ENCODE data around the gene DCAKD.
"Not testable (repeated sequence)": the region's sequence is repeated elsewhere in the genome, so short reads cannot be mapped to it uniquely, and the experiment has no call there.

The DCAKD gene

DNA sequence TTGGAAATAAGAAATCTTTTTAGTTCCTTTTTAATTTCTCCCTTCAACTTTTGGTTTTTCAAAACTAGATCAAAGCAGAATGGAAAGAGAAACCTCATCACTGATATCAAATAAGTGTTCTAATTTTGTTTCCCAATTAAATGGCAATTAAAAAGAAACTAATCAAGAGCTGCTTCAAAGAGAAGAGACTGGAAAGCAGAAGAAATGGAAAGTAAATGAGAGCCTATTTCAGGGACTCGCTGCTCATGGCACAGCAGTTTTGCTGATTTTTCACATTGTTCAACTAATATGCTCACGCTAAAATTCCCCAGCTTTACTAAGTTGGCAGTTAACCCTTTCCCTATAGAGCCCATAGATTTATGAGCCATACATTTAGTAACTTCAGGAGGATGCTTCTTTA, 16.2 kb upstream of the DCAKD start:
- H3K36me3 ChIP-seq (ENCODE audit: control insufficient read depth in 2 of 2, insufficient read depth in 2 of 2, low read length in 2 of 2) = peaks cover 4 to 8% of the 10 kb centered on the region in 2 donors
- no peak overlapping the region for H3K4me3 ChIP-seq (ENCODE audit: low read length in 2 of 2)
- no peak overlapping the region for H3K9ac ChIP-seq (ENCODE audit: low read depth in 1 of 2, low read length in 2 of 2)
- no peak overlapping the region for H3K27ac ChIP-seq (ENCODE audit: low read depth in 2 of 2, low read length in 2 of 2)
- peaks cover 14 to 19% of the 10 kb centered on the region in 2 donors for H3K4me1 ChIP-seq (ENCODE audit: control insufficient read depth in 2 of 2, insufficient read depth in 2 of 2, low read length in 2 of 2)
- H3K27me3 ChIP-seq (ENCODE audit: control insufficient read depth in 2 of 2, insufficient read depth in 2 of 2, low read length in 2 of 2) = no peaks in the 10 kb centered on the region
- no peaks in the 10 kb centered on the region for H3K9me3 ChIP-seq (ENCODE audit: control insufficient read depth in 2 of 2, low read length in 2 of 2)

DNA sequence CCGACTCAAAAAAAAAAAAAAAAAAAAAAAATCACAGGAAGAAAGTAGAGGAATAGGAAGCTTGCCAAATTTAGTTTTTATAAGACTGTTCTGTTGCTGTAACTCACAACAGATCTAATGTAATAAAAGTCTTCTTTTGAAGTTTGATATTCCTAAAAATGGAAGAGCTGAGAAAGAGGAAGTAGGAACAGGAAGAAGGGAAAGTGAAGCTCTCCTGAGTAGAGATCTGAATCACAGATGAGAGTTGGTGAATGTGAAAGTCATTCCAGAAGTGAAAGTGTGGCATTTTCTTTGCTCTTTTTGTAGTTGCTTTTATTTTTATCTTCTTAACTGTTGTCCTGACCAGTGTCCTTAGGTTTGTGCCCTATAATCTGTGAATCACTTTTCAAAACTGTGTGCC, 11.8 kb upstream of the DCAKD start:
- no peak overlapping the region for H3K9ac ChIP-seq (ENCODE audit: low read depth in 1 of 2, low read length in 2 of 2)
- H3K27me3 ChIP-seq (ENCODE audit: control insufficient read depth in 2 of 2, insufficient read depth in 2 of 2, low read length in 2 of 2) = no peaks in the 10 kb centered on the region
- no peak overlapping the region for H3K4me3 ChIP-seq (ENCODE audit: low read length in 2 of 2)
- H3K9me3 ChIP-seq (ENCODE audit: control insufficient read depth in 2 of 2, low read length in 2 of 2) = no peaks in the 10 kb centered on the region
- H3K4me1 ChIP-seq (ENCODE audit: control insufficient read depth in 2 of 2, insufficient read depth in 2 of 2, low read length in 2 of 2) = peaks cover 35 to 37% of the 10 kb centered on the region in 2 donors
- H3K27ac ChIP-seq (ENCODE audit: low read depth in 2 of 2, low read length in 2 of 2) = no peak overlapping the region
- no peaks in the 10 kb centered on the region for H3K36me3 ChIP-seq (ENCODE audit: control insufficient read depth in 2 of 2, insufficient read depth in 2 of 2, low read length in 2 of 2)

DNA sequence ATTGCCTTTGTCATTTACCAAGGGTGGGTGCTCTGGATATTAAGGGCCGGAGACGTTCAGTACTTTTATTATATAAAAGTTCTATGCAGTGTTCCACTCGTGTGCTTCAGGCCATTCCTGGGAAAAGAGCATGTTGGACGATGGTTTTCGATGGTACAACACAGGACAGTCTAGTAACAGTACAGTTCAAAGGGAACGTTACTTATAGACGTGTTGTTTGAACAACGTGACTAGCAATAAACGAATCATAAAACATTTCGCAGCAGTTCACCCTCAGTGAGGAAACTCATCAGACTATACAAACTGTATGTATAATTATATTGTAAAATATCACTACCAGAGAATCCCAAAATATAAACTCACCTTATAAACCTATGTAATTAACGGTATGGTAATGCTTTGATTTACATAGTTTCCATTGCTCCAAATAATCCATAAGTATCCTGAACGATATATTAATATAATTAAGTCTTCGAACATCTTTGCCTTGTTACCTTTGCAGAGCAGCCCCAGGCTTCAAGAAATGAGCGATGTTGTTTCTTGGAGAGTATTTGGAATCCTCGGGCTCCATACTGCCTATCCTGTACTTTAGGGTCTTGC, 10.3 kb upstream of the DCAKD start:
- Histone ChIP-seq H3K36me3 (ENCODE audit: control insufficient read depth in 2 of 2, insufficient read depth in 2 of 2, low read length in 2 of 2) (no peaks in the 10 kb centered on the region), H3K4me1 (ENCODE audit: control insufficient read depth in 2 of 2, insufficient read depth in 2 of 2, low read length in 2 of 2) (peaks cover 33 to 35% of the 10 kb centered on the region in 2 donors), H3K9me3 (ENCODE audit: control insufficient read depth in 2 of 2, low read length in 2 of 2) (no peaks in the 10 kb centered on the region), H3K27me3 (ENCODE audit: control insufficient read depth in 2 of 2, insufficient read depth in 2 of 2, low read length in 2 of 2) (no peaks in the 10 kb centered on the region), H3K9ac (ENCODE audit: low read depth in 1 of 2, low read length in 2 of 2) (peak overlapping the region; percentile 79 to 96), H3K4me3 (ENCODE audit: low read length in 2 of 2) (peak overlapping the region; percentile 97 to 99), H3K27ac (ENCODE audit: low read depth in 2 of 2, low read length in 2 of 2) (peak overlapping the region; percentile 89)

- peaks cover 32 to 35% of the 10 kb centered on the region in 2 donors for H3K4me1 ChIP-seq (ENCODE audit: control insufficient read depth in 2 of 2, insufficient read depth in 2 of 2, low read length in 2 of 2)
Observed at GRCh38 chr17:45060797-45061605, 9.6 kb upstream of the DCAKD start, which contains the start of gene NMT1. NMT1 (plus strand) TSS chr17:45061317; CDS start chr17:45061330, 13 bp downstream.

GRCh38 chr17:45060382-45060796, 9.0 kb upstream of the DCAKD start:
- Histone ChIP-seq H3K9me3 (ENCODE audit: control insufficient read depth in 2 of 2, low read length in 2 of 2) (no peaks in the 10 kb centered on the region), H3K36me3 (ENCODE audit: control insufficient read depth in 2 of 2, insufficient read depth in 2 of 2, low read length in 2 of 2) (no peaks in the 10 kb centered on the region), H3K27me3 (ENCODE audit: control insufficient read depth in 2 of 2, insufficient read depth in 2 of 2, low read length in 2 of 2) (no peaks in the 10 kb centered on the region), H3K4me3 (ENCODE audit: low read length in 2 of 2) (peak overlapping the region; percentile 97 to 99), H3K27ac (ENCODE audit: low read depth in 2 of 2, low read length in 2 of 2) (peak overlapping the region; percentile 73 to 82), H3K4me1 (ENCODE audit: control insufficient read depth in 2 of 2, insufficient read depth in 2 of 2, low read length in 2 of 2) (peaks cover 29 to 35% of the 10 kb centered on the region in 2 donors), H3K9ac (ENCODE audit: low read depth in 1 of 2, low read length in 2 of 2) (peak overlapping the region; percentile 77 to 85)

More at GRCh38 chr17:45060797-45061605, 9.6 kb upstream of the DCAKD start, which contains the start of gene NMT1:
- Histone ChIP-seq H3K9me3 (ENCODE audit: control insufficient read depth in 2 of 2, low read length in 2 of 2) (no peaks in the 10 kb centered on the region), H3K4me3 (ENCODE audit: low read length in 2 of 2) (peak within 1 kb of the TSS; percentile 97 to 99), H3K36me3 (ENCODE audit: control insufficient read depth in 2 of 2, insufficient read depth in 2 of 2, low read length in 2 of 2) (no peaks in the 10 kb centered on the region), H3K27ac (ENCODE audit: low read depth in 2 of 2, low read length in 2 of 2) (peak within 1 kb of the TSS; percentile 89), H3K9ac (ENCODE audit: low read depth in 1 of 2, low read length in 2 of 2) (peak within 1 kb of the TSS; percentile 85 to 96), H3K27me3 (ENCODE audit: control insufficient read depth in 2 of 2, insufficient read depth in 2 of 2, low read length in 2 of 2) (no peaks in the 10 kb centered on the region)

DNA sequence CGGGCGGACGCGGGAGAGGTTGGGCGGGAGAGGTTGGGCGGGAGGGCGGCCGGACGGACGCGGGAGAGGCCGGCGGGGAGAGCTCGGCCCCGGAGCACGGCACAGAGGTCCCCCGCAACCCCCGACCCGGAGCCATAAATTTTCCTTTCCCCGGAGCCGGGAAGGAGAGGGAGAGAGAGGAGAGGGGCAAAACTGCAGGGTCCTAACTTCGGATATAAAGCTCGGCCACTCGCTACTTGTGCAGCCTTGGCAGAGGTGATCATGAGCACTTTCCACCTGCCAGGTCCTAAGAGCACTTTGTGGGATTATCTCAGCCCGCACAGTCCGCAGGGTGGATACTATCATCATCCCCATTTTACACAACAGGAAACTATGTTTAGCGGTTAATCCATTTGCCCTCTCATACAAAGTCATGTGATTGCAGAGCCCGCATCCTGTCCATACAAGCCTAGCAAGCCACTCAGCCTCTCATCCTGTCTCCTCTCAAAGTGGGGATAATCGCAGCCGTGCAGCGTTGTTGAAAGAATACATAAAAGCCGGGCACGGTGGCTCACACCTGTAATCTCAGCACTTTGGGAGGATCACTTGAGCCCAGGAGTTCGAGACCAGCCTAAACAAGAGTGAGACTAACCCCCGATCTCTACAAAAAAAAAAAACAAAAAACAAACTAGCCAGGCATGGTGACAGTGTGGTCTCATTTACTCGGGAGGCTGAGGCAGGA, 780 bp upstream of the DCAKD start:
- H3K9ac ChIP-seq (ENCODE audit: low read depth in 1 of 2, low read length in 2 of 2) = peak overlapping the region; percentile 76 to 90
- H3K4me3 ChIP-seq (ENCODE audit: low read length in 2 of 2) = peak overlapping the region; percentile 70 to 87
- H3K9me3 ChIP-seq (ENCODE audit: control insufficient read depth in 2 of 2, low read length in 2 of 2) = no peaks in the 10 kb centered on the region
- H3K27me3 ChIP-seq (ENCODE audit: control insufficient read depth in 2 of 2, insufficient read depth in 2 of 2, low read length in 2 of 2) = no peaks in the 10 kb centered on the region
- no peaks in the 10 kb centered on the region for H3K36me3 ChIP-seq (ENCODE audit: control insufficient read depth in 2 of 2, insufficient read depth in 2 of 2, low read length in 2 of 2)
- H3K4me1 ChIP-seq (ENCODE audit: control insufficient read depth in 2 of 2, insufficient read depth in 2 of 2, low read length in 2 of 2) = peaks cover 8 to 19% of the 10 kb centered on the region in 2 donors
- peak overlapping the region; percentile 82 to 83 for H3K27ac ChIP-seq (ENCODE audit: low read depth in 2 of 2, low read length in 2 of 2)

DNA sequence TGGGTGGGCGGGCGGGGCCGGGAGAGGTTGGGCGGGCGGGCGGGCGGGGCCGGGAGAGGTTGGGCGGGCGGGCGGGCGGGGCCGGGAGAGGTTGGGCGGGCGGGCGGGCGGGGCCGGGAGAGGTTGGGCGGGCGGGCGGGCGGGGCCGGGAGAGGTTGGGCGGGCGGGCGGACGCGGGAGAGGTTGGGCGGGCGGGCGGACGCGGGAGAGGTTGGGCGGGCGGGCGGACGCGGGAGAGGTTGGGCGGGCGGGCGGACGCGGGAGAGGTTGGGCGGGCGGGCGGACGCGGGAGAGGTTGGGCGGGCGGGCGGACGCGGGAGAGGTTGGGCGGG, 254 bp upstream of the DCAKD start:
- H3K4me3 ChIP-seq (ENCODE audit: low read length in 2 of 2) = peak overlapping the region in 1 of 2 donors; percentile 70
- H3K9me3 ChIP-seq (ENCODE audit: control insufficient read depth in 2 of 2, low read length in 2 of 2) = not testable (repeated sequence)

DNA sequence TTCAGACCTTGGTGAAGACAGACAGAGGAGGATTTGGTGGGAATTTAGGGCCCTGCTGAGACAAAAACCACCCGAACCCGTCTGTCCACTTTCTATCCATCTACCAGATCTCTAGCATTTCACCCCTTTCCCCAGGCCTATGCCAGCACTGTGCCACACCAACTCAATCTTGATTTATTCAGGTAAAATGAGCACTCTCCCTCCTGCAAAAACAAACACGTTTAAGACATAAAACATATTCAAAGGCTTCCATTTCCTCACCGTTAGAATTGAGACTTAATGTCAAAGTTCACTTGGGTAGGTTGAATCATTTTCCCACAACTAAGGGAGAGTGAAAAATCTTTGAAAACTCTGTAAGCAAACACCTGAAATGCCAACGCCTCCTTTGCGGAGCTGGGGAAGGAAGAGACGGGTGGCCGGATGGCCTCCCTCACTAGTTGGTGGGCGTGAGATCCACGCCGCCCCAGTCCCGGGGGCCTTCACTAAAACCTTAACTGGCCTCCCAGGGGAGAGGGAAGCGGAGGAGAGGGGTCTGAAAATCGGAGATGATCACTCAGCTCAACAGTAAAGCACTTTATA, 862 bp downstream of the DCAKD start:
- H3K36me3 ChIP-seq (ENCODE audit: control insufficient read depth in 2 of 2, insufficient read depth in 2 of 2, low read length in 2 of 2) = no peaks in the 10 kb centered on the region
- no peaks in the 10 kb centered on the region for H3K9me3 ChIP-seq (ENCODE audit: control insufficient read depth in 2 of 2, low read length in 2 of 2)
- peaks cover 8 to 19% of the 10 kb centered on the region in 2 donors for H3K4me1 ChIP-seq (ENCODE audit: control insufficient read depth in 2 of 2, insufficient read depth in 2 of 2, low read length in 2 of 2)
- peak overlapping the region; percentile 96 for H3K27ac ChIP-seq (ENCODE audit: low read depth in 2 of 2, low read length in 2 of 2)
- H3K9ac ChIP-seq (ENCODE audit: low read depth in 1 of 2, low read length in 2 of 2) = peak overlapping the region; percentile 97 to 98
- H3K27me3 ChIP-seq (ENCODE audit: control insufficient read depth in 2 of 2, insufficient read depth in 2 of 2, low read length in 2 of 2) = no peaks in the 10 kb centered on the region
- H3K4me3 ChIP-seq (ENCODE audit: low read length in 2 of 2) = peak overlapping the region; percentile 93 to 96

More for the DNA sequence above, 254 bp upstream of the DCAKD start:
- H3K27me3 ChIP-seq (ENCODE audit: control insufficient read depth in 2 of 2, insufficient read depth in 2 of 2, low read length in 2 of 2); H3K27ac ChIP-seq (ENCODE audit: low read depth in 2 of 2, low read length in 2 of 2); H3K9ac ChIP-seq (ENCODE audit: low read depth in 1 of 2, low read length in 2 of 2); H3K36me3 ChIP-seq (ENCODE audit: control insufficient read depth in 2 of 2, insufficient read depth in 2 of 2, low read length in 2 of 2): not testable (repeated sequence)
- H3K4me1 ChIP-seq (ENCODE audit: control insufficient read depth in 2 of 2, insufficient read depth in 2 of 2, low read length in 2 of 2) = peaks cover 8 to 19% of the 10 kb centered on the region in 2 donors

DNA sequence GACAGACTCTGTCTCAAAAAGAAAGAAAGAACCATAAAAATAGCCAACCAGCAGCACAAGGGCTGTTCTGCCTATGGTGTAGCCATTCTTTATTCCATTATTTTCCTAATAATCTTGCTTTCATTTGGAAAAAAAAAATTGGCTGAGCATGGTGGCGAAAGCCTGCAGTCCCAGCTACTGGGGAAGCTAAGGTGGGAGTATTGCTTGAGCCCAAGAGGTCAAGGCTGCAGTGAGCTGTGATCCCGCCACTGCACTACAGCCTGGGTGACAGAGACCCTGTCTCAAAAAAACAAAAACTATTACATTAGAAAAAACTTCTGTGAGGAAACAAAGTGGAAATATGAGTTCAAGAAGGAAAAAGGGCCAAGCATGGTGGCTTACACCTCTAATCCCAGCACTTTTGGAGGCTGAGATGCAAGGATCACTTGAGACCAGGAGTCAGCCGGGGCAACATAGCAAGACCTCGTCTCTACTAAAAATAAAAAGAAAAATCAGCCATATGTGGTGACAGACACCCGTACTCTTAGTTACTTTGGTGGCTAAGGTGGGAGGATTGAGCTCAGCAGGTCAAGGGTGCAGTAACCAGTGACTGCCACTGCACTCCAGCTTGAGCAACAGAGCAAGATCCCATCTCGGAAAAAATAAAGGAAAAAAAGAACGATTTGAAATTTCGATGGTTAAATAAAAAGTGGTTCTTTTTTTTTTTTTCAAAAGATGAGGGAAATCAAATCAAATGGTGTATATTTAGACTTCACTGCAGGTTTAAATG, 2.5 kb downstream of the DCAKD start:
- no peaks in the 10 kb centered on the region for H3K36me3 ChIP-seq (ENCODE audit: control insufficient read depth in 2 of 2, insufficient read depth in 2 of 2, low read length in 2 of 2)
- no peak overlapping the region for H3K4me3 ChIP-seq (ENCODE audit: low read length in 2 of 2)
- H3K4me1 ChIP-seq (ENCODE audit: control insufficient read depth in 2 of 2, insufficient read depth in 2 of 2, low read length in 2 of 2) = peaks cover 8 to 19% of the 10 kb centered on the region in 2 donors
- no peaks in the 10 kb centered on the region for H3K27me3 ChIP-seq (ENCODE audit: control insufficient read depth in 2 of 2, insufficient read depth in 2 of 2, low read length in 2 of 2)
- peak overlapping the region in 1 of 2 donors; percentile 14 for H3K9ac ChIP-seq (ENCODE audit: low read depth in 1 of 2, low read length in 2 of 2)
- no peaks in the 10 kb centered on the region for H3K9me3 ChIP-seq (ENCODE audit: control insufficient read depth in 2 of 2, low read length in 2 of 2)
- no peak overlapping the region for H3K27ac ChIP-seq (ENCODE audit: low read depth in 2 of 2, low read length in 2 of 2)
